Neural cell (in vitro differentiated cells): ENCODE results near the gene CMBL. TPM values are rescaled to one million over a fixed set of nuclear protein-coding genes. Genes with fewer than 3 reads are reported as not detected.

ENCODE experiments used
- H2AFZ ChIP-seq: fragments of 200-600, 300-800 bp; sonication (generic), shearing (Covaris generic); 2 replicates; pipeline ENCODE4 v1.6.0; 2014; ENCODE audit warnings: low read depth, mild to moderate bottlenecking, antibody characterized with exemption, low read length, moderate library complexity
- H3F3A ChIP-seq: fragments of 200-600 bp; shearing (Covaris generic); 2 replicates; pipeline ENCODE4 v1.6.1; 2016; ENCODE audit warnings: mild to moderate bottlenecking, moderate library complexity, mixed read lengths, antibody characterized with exemption, low read length; ENCODE audit not compliant: insufficient read depth, poor library complexity, severe bottlenecking
- H3K27ac ChIP-seq: fragments of 200-600, 300-800 bp; sonication (generic), shearing (Covaris generic); 2 replicates; pipeline ENCODE4 v1.5.1; 2014; ENCODE audit warnings: mild to moderate bottlenecking, low read length, moderate library complexity
- H3K27me3 ChIP-seq: fragments of 300-800, 200-600 bp; sonication (generic), shearing (Covaris generic); 2 replicates; pipeline ENCODE4 v1.6.0; 2014; ENCODE audit warnings: mild to moderate bottlenecking, low read depth, low read length, moderate library complexity; ENCODE audit not compliant: insufficient read depth
- H3K36me3 ChIP-seq: fragments of 300-800, 200-600 bp; sonication (generic), shearing (Covaris generic); 2 replicates; pipeline ENCODE4 v1.5.1; 2014; ENCODE audit warnings: mild to moderate bottlenecking, antibody characterized with exemption, low read length, moderate library complexity; ENCODE audit not compliant: insufficient read depth
- H3K4me2 ChIP-seq: fragments of 300-800, 200-600 bp; sonication (generic), shearing (Covaris generic); 2 replicates; pipeline ENCODE4 v1.6.0; 2014; ENCODE audit warnings: mild to moderate bottlenecking, low read length
- H3K4me3 ChIP-seq: fragments of 300-800, 200-600 bp; sonication (generic), shearing (Covaris generic); 2 replicates; pipeline ENCODE4 v1.5.1; 2014; ENCODE audit warnings: mild to moderate bottlenecking, low read length, moderate library complexity
- H3K79me2 ChIP-seq: fragments of 200-600 bp; shearing (Covaris generic); replicated peaks from 2 replicates; pipeline ENCODE4 v1.6.0; 2014; ENCODE audit warnings: mild to moderate bottlenecking, low read length, moderate library complexity; ENCODE audit not compliant: insufficient read depth
- H3K9ac ChIP-seq: fragments of 300-800, 200-600 bp; sonication (generic), shearing (Covaris generic); 2 replicates; pipeline ENCODE4 v1.6.1; 2016; ENCODE audit warnings: mild to moderate bottlenecking, low read length, mixed read lengths
- H3K9me2 ChIP-seq: fragments of 200-600 bp; shearing (Covaris generic); 2 replicates; pipeline ENCODE4 v1.6.1; 2016; ENCODE audit warnings: mild to moderate bottlenecking, low read length, mixed read lengths; ENCODE audit not compliant: insufficient read depth
- H3K9me3 ChIP-seq: fragments of 200-600, 300-800 bp; sonication (generic), shearing (Covaris generic); 2 replicates; pipeline ENCODE4 v1.6.1; 2016; ENCODE audit warnings: mild to moderate bottlenecking, mixed run types, low read length, moderate library complexity, mixed read lengths
- H4K20me1 ChIP-seq: fragments of 200-600 bp; shearing (Covaris generic); 2 replicates; pipeline ENCODE4 v1.6.1; 2016; ENCODE audit warnings: mild to moderate bottlenecking, mixed run types; ENCODE audit not compliant: insufficient read depth
- EP300 ChIP-seq: fragments of 450-650 bp; conservative IDR thresholded peaks from 2 replicates; pipeline ENCODE4 v1.6.1; 2014; ENCODE audit warnings: antibody characterized with exemption, mild to moderate bottlenecking, moderate library complexity; ENCODE audit not compliant: poor library complexity, severe bottlenecking
- EZH2 ChIP-seq: fragments of 200-600, 300-800 bp; shearing (Covaris generic), sonication (generic); IDR thresholded peaks from 2 replicates; pipeline ENCODE4 v1.6.1; 2014; ENCODE audit warnings: antibody characterized with exemption, low read length, borderline replicate concordance, mild to moderate bottlenecking; ENCODE audit not compliant: insufficient read depth, poor library complexity, severe bottlenecking
- MXI1 ChIP-seq: fragments of 450-650 bp; conservative IDR thresholded peaks from 2 replicates; pipeline ENCODE4 v1.6.1; 2014; ENCODE audit warnings: antibody characterized with exemption, mild to moderate bottlenecking; ENCODE audit not compliant: poor library complexity, severe bottlenecking
- REST ChIP-seq: IDR thresholded peaks from 2 replicates; pipeline ENCODE4 v1.6.1; 2012; ENCODE audit warnings: borderline replicate concordance
- polyA plus RNA-seq: library from polyadenylated mRNA; depleted of rRNA; stranded (reverse); fragments of >200 nt; gene quantifications from 2 replicates; pipeline ENCODE4 v1.2.3, GENCODE V29; 2014
- small RNA-seq, 3 experiments: library from RNA; depleted of rRNA; stranded (forward); fragments of <200 nt; gene quantifications; one replicate each; pipeline ENCODE3, GENCODE V24; 2012

Gene CMBL
- polyA plus RNA-seq, 1 donor from 2014 or later, result 0.58 TPM

DNA sequence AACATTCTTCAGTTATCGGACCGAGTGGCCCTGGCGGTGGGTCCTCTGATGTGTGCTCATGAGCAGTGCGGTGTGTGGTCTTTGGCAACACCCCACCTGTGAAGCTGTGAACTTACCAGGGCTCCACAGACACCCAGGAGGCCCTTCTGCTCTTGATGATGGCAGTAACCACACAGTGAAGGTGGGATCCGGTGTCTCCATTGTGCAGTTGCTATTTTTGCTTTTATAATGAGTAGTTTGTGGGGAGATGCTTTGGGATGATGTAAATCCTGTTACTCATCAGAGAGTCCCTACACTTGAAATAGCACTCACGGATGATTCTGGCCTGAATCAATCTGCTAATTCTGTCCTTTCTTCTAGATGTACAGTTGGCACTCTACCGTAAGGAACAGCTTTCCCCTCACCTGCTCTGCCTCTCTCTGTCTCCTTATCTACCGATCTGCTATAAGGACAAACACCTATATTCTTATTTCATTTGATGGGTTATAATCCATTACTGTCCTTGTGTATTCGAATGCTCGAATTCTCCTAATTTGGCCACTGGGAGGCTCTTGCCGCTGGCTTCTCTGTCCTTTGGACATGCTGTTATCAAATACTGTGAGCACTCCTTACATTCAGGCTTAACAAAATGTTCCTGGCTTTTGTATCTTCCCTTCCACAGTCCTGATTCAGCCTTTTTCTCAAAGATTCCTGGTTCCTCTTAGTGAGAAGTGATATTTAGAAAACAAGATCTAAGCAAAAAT, 78.2 kb downstream of the CMBL start (continued):
- TF ChIP-seq REST (no peak), EZH2 (no peak)

DNA sequence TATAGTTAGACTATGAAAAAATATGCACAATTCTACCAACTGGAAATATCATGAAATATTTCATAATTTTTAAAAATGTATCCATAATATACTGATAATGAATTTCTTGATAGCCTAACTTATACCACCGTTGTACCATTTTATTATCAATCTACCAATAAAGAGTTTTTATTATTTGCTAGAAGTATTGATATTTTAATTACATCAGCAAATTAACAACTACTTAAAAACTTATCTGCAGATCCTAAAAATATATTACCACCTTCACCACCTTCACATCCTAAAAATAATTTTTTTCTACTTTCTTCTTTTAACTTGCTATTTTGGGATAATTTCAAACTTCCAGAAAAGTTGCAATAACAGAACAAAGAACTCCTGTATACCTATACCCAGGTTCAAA, 79.4 kb downstream of the CMBL start:
- Histone ChIP-seq H4K20me1 (no peaks in the 10 kb centered on the region), H3K9me2 (no peaks in the 10 kb centered on the region), H3K27me3 (no peaks in the 10 kb centered on the region), H3K36me3 (no peaks in the 10 kb centered on the region), H2AFZ (no peak overlapping the region), H3K9ac (no peak overlapping the region), H3K4me3 (no peak overlapping the region), H3K4me2 (no peak overlapping the region), H3F3A (no peaks in the 10 kb centered on the region), H3K27ac (no peak overlapping the region), H3K9me3 (no peaks in the 10 kb centered on the region), H3K79me2 (no peaks in the 10 kb centered on the region)
- TF ChIP-seq REST, result no peak
- TF ChIP-seq EP300, result no peak
- TF ChIP-seq MXI1, result no peak

Small RNA genes lying within 50 kb of the gene (small RNA-seq; reads per million reads assigned to genes)
- 0 to 1.2 (median 0) reads per million in 3 experiments for gene RF00019

Other genes with a start within 250 kb of the CMBL start
- gene ATPSCKMT, start 58.0 kb downstream of the CMBL start, polyA plus RNA-seq, result 69.5 and 72.9 TPM in 2 replicates
- gene CCT5, start 57.6 kb downstream of the CMBL start, polyA plus RNA-seq, result 389 and 455 TPM in 2 replicates
- gene MARCHF6, start 45.8 kb upstream of the CMBL start, polyA plus RNA-seq, result 243 and 282 TPM in 2 replicates
- gene ROPN1L, start 134.0 kb upstream of the CMBL start, polyA plus RNA-seq, result 0.52 and 4.3 TPM in 2 replicates